SK-N-SH (cell line): Measurements from ENCODE around the gene GCDH. TPM values are rescaled to one million over a fixed set of nuclear protein-coding genes. Genes with fewer than 3 reads are reported as not detected.
A peak's percentile ranks its signal among the peaks of the same experiment; 100 is the strongest.

Experiments used
- CTCF ChIA-PET: fragments of 300-600, 350-600 bp; formaldehyde crosslinking; extraction: SDS; loops from one replicate; lab custom pipeline; 2021; lab: Yijun Ruan, JAX
- POLR2A ChIA-PET: fragments of 350-600 bp; sonication (Branson Sonifier 250); formaldehyde crosslinking; extraction: SDS; loops from one replicate; lab custom pipeline; 2020; ENCODE audit warnings: antibody characterized with exemption, inconsistent platforms; lab: Yijun Ruan, JAX
- DNase-seq: peaks from one replicate; pipeline ENCODE4 v3.0.0; 2012
- H2AFZ ChIP-seq: fragments of 200-600 bp; sonication (generic); 2 replicates; pipeline ENCODE4 v1.8.1; 2016; ENCODE audit warnings: antibody characterized with exemption, mild to moderate bottlenecking, low read depth
- H3F3A ChIP-seq: fragments of 200-600 bp; sonication (generic); replicated peaks from 2 replicates; pipeline ENCODE3; 2016; ENCODE audit warnings: antibody characterized with exemption, mild to moderate bottlenecking; ENCODE audit not compliant: insufficient read depth
- H3K27ac ChIP-seq, 2 experiments: fragments of 200-500 bp in 1 of 2; fragments of 200-600 bp in 1 of 2; sonication (Bioruptor generic) in 1 of 2; sonication (generic), shearing (Covaris generic) in 1 of 2; 2 replicates each; pipeline versions ENCODE4 v1.5.1 to v1.6.1; 2014 to 2016; ENCODE audit warnings: low read depth in 2 of 2, inconsistent platforms in 1 of 2, low read length in 1 of 2, mild to moderate bottlenecking in 1 of 2, mixed read lengths in 1 of 2
- H3K27me3 ChIP-seq: fragments of 200-600 bp; sonication (generic), shearing (Covaris generic); 2 replicates; pipeline ENCODE4 v1.6.1; 2016; ENCODE audit warnings: mixed run types; ENCODE audit not compliant: insufficient read depth
- H3K36me3 ChIP-seq, 2 experiments: fragments of 200-500 bp in 1 of 2; fragments of 200-600 bp in 1 of 2; sonication (Bioruptor generic) in 1 of 2; sonication (generic) in 1 of 2; replicated peaks in 1 of 2; 2 replicates each; pipeline versions ENCODE3 to v1.5.1; 2014 to 2016; ENCODE audit warnings: low read length in 1 of 2, mild to moderate bottlenecking in 1 of 2; ENCODE audit not compliant: insufficient read depth in 2 of 2, control insufficient read depth in 1 of 2
- H3K4me1 ChIP-seq, 2 experiments: fragments of 200-500 bp in 1 of 2; fragments of 200-600 bp in 1 of 2; sonication (Bioruptor generic) in 1 of 2; sonication (generic), shearing (Covaris generic) in 1 of 2; 2 replicates each; pipeline versions ENCODE4 v1.5.1 to v1.6.1; 2014 to 2016; ENCODE audit warnings: low read depth in 1 of 2, low read length in 1 of 2, mixed run types in 1 of 2; ENCODE audit not compliant: insufficient read depth in 2 of 2, control insufficient read depth in 1 of 2
- H3K4me2 ChIP-seq: fragments of 200-600 bp; sonication (generic), shearing (Covaris generic); 2 replicates; pipeline ENCODE4 v1.6.1; 2017; ENCODE audit warnings: mixed run types
- H3K4me3 ChIP-seq, 2 experiments: fragments of 200-500 bp in 1 of 2; fragments of 200-600 bp in 1 of 2; sonication (Bioruptor generic) in 1 of 2; sonication (generic), shearing (Covaris generic) in 1 of 2; 2 replicates each; pipeline versions ENCODE4 v1.5.1 to v1.8.1; 2014 to 2016; ENCODE audit warnings: low read depth in 2 of 2, inconsistent platforms in 1 of 2, low read length in 1 of 2, mild to moderate bottlenecking in 1 of 2, mixed read lengths in 1 of 2, moderate library complexity in 1 of 2
- H3K79me2 ChIP-seq: fragments of 200-600 bp; sonication (generic); 2 replicates; pipeline ENCODE4 v1.8.1; 2017; ENCODE audit warnings: mild to moderate bottlenecking; ENCODE audit not compliant: insufficient read depth
- H3K9ac ChIP-seq: fragments of 200-600 bp; sonication (generic); 2 replicates; pipeline ENCODE4 v1.6.1; 2017; ENCODE audit warnings: mixed run types
- H3K9me2 ChIP-seq: fragments of 200-600 bp; sonication (generic); 2 replicates; pipeline ENCODE4 v1.6.1; 2017; ENCODE audit warnings: mixed run types
- H3K9me3 ChIP-seq: fragments of 200-600 bp; sonication (generic); 2 replicates; pipeline ENCODE4 v1.6.1; 2017; ENCODE audit warnings: mixed run types, mild to moderate bottlenecking, moderate library complexity
- H4K20me1 ChIP-seq: fragments of 200-600 bp; sonication (generic); 2 replicates; pipeline ENCODE4 v1.6.1; 2017; ENCODE audit warnings: mild to moderate bottlenecking, mixed run types; ENCODE audit not compliant: insufficient read depth
- CHD2 ChIP-seq: fragments of 150-350 bp; IDR thresholded peaks from 2 replicates; pipeline ENCODE4 v1.6.1; 2018; ENCODE audit warnings: low read length; ENCODE audit not compliant: partially characterized antibody
- CTCF ChIP-seq: fragments of 200-600 bp; sonication (generic); IDR thresholded peaks from 2 replicates; pipeline ENCODE4 v1.6.1; 2017; ENCODE audit warnings: antibody characterized with exemption, mild to moderate bottlenecking, moderate library complexity
- ELF1 ChIP-seq: IDR thresholded peaks from 2 replicates; pipeline ENCODE4 v1.4.0; 2012
- EP300 ChIP-seq, 2 experiments: IDR thresholded peaks; 2 replicates each; pipeline versions ENCODE4 v1.4.0 to v1.6.1; 2012; ENCODE audit warnings: borderline replicate concordance in 1 of 2, low read depth in 1 of 2, low read length in 1 of 2
- EZH2phosphoT487 ChIP-seq: fragments of 200-600 bp; sonication (generic); IDR thresholded peaks from 2 replicates; pipeline ENCODE4 v1.6.1; 2017; ENCODE audit warnings: low read depth, mixed run types, mild to moderate bottlenecking, antibody characterized with exemption, moderate library complexity, borderline replicate concordance
- GABPA ChIP-seq: IDR thresholded peaks from 2 replicates; pipeline ENCODE4 v1.4.0; 2012; ENCODE audit warnings: low read depth, mild to moderate bottlenecking
- MEF2A ChIP-seq: IDR thresholded peaks from 2 replicates; pipeline ENCODE4 v1.4.0; 2012; ENCODE audit warnings: low read depth, borderline replicate concordance
- MXI1 ChIP-seq: IDR thresholded peaks from 2 replicates; pipeline ENCODE4 v1.6.1; 2012; ENCODE audit warnings: mild to moderate bottlenecking, low read depth, low read length, improper control_type of control experiment
- NFIC ChIP-seq: IDR thresholded peaks from 2 replicates; pipeline ENCODE4 v1.4.0; 2012; ENCODE audit warnings: borderline replicate concordance
- PBX3 ChIP-seq: IDR thresholded peaks from 2 replicates; pipeline ENCODE4; 2012
- RCOR1 ChIP-seq: fragments of 150-350 bp; IDR thresholded peaks from 2 replicates; pipeline ENCODE4 v1.6.1; 2017; ENCODE audit warnings: antibody characterized with exemption, low read length
- SIN3A ChIP-seq: IDR thresholded peaks from 2 replicates; pipeline ENCODE4 v1.6.1; 2012; ENCODE audit warnings: low read depth, mild to moderate bottlenecking, low read length, moderate library complexity, borderline replicate concordance
- SMC3 ChIP-seq: IDR thresholded peaks from 2 replicates; pipeline ENCODE4 v1.6.1; 2012; ENCODE audit warnings: low read depth, low read length, improper control_type of control experiment
- TCF12 ChIP-seq: IDR thresholded peaks from 2 replicates; pipeline ENCODE4 v1.4.0; 2012
- TEAD4 ChIP-seq: IDR thresholded peaks from 2 replicates; pipeline ENCODE4 v1.4.0; 2012; ENCODE audit warnings: mild to moderate bottlenecking, borderline replicate concordance; ENCODE audit not compliant: insufficient read depth
- USF1 ChIP-seq: IDR thresholded peaks from 2 replicates; pipeline ENCODE4 v1.4.0; 2012; ENCODE audit warnings: low read depth, borderline replicate concordance
- USF2 ChIP-seq: fragments of 150-350 bp; IDR thresholded peaks from 2 replicates; pipeline ENCODE4 v1.6.1; 2017; ENCODE audit warnings: antibody characterized with exemption, low read length, low read depth, borderline replicate concordance
- YY1 ChIP-seq: IDR thresholded peaks from 2 replicates; pipeline ENCODE4 v1.4.0; 2012; ENCODE audit warnings: low read depth, mild to moderate bottlenecking
- ZBTB33 ChIP-seq: IDR thresholded peaks from 2 replicates; pipeline ENCODE4 v1.4.0; 2012; ENCODE audit warnings: low read depth, borderline replicate concordance
- whole genome bisulfite sequencing: methylation state at CpG from one replicate; pipeline ENCODE4 v1.1.6; 2017; ENCODE audit warnings: low lambda C conversion rate; 5-methylcytosine and 5-hydroxymethylcytosine counted together
- polyA plus RNA-seq, 3 experiments: library from polyadenylated mRNA; depleted of rRNA; stranded (reverse); fragments of >200 nt; gene quantifications; 2 replicates each; pipeline ENCODE4 v1.2.3, GENCODE V29; 2012

The GCDH gene
- polyA plus RNA-seq, 1 of the 3 experiments (the other 2 are of a cell fraction) = 29.4 TPM

GRCh38 chr19:12937093-12937926 is 46.4 kb downstream of the GCDH start (continued):
- TF ChIP-seq ELF1 (no peak), CHD2 (peak; percentile 26), TCF12 (no peak), SIN3A (no peak), SMC3 (no peak), ZBTB33 (no peak), CTCF (no peak), RCOR1 (no peak), NFIC (no peak), EP300 (IDR thresholded peaks at IDR 0.05; ENCODE audit: borderline replicate concordance in 1 of 2, low read depth in 1 of 2, low read length in 1 of 2) (peak in 1 of 2 experiments; percentile 7; a peak in 1 of 4 replicates), GABPA (no peak), TEAD4 (no peak), PBX3 (no peak)

- peaks cover 18 to 40% of the 10 kb centered on the region in 2 experiments for H3K36me3 ChIP-seq
- H3K79me2 ChIP-seq = peaks cover 51% of the 10 kb centered on the region
- POLR2A ChIA-PET = interaction anchor here (0.8 to 3.3 kb wide), 13 partner anchors 8 to 153 kb away, joined by 3 to 16 read pairs (median 5); partner anchors contain the start of genes DNASE2, GCDH, RAD23A and RTBDN
- peak within 1 kb of the TSS; percentile 73 for H2AFZ ChIP-seq
- H3K4me1 ChIP-seq = peaks cover 19 to 31% of the 10 kb centered on the region in 2 experiments; a peak in 3 of 4 replicates
- CTCF ChIA-PET = interaction anchor here (0.8 to 1.8 kb wide), 4 partner anchors 13 to 104 kb away, joined by 3 to 9 read pairs (median 3); partner anchors contain the start of gene RTBDN
- WGBS = under 1% methylated on average over 37 of the region's 63 CpGs
- no peaks in the 10 kb centered on the region for H3K9me2 ChIP-seq
- H4K20me1 ChIP-seq = peaks cover 29% of the 10 kb centered on the region
- H3K27me3 ChIP-seq = no peaks in the 10 kb centered on the region
- peak within 1 kb of the TSS; percentile 71 to 83 for H3K27ac ChIP-seq
- peak within 1 kb of the TSS; percentile 98 for H3K9ac ChIP-seq
- no peaks in the 10 kb centered on the region for H3K9me3 ChIP-seq
- peak; percentile 96 for DNase-seq
- peaks cover 42% of the 10 kb centered on the region for H3F3A ChIP-seq
- peak within 1 kb of the TSS; percentile 89 to 97 for H3K4me3 ChIP-seq
- peak within 1 kb of the TSS; percentile 97 for H3K4me2 ChIP-seq
- TF ChIP-seq TEAD4 = no peak
- peak; percentile 88; the same call in 1 of the 2 replicates for TF ChIP-seq MXI1
- TF ChIP-seq YY1 = peak; percentile 52; the same call in 1 of the 2 replicates
- peak; percentile 60; the same call in 1 of the 2 replicates for TF ChIP-seq USF2
- peak; percentile 95 for TF ChIP-seq USF1
- TF ChIP-seq EZH2phosphoT487 = no peak
- no peak for TF ChIP-seq MEF2A
These were observed 47.2 kb downstream of the GCDH start, which contains the start of gene CALR for GRCh38 chr19:12937927-12938778. TSS of gene CALR (plus strand) at chr19:12938609. CDS start at chr19:12938680, 71 bp downstream.
